Measurements from ENCODE around the gene CMKLR1. TPM values are rescaled to one million over a fixed set of nuclear protein-coding genes. Genes with fewer than 3 reads are reported as not detected.

CMKLR1 gene
- total and polyA plus RNA-seq, 2 experiments from 2014 or later = 0.06 TPM; not detected in 1

- TF ChIP-seq CTCF (IDR thresholded peaks at IDR 0.05; ENCODE audit: low read depth, low read length) = no peak
- Histone ChIP-seq H3K36me3 (no peaks in the 10 kb centered on the region), H3K4me3 (no peak overlapping the region), H3K27me3 (no peaks in the 10 kb centered on the region), H3K4me1 (ENCODE audit: low read depth) (no peaks in the 10 kb centered on the region), H3K27ac (no peak overlapping the region), H3K9me3 (ENCODE audit: low read depth) (no peaks in the 10 kb centered on the region)
- no peak for DNase-seq (ENCODE audit: low read depth in 1 of 2, low spot score in 1 of 2)
Observed at GRCh38 chr12:108321688-108322087, 17.4 kb downstream of the CMKLR1 start.

GRCh38 chr12:108320507-108321293, 18.4 kb downstream of the CMKLR1 start:
- TF ChIP-seq CTCF (IDR thresholded peaks at IDR 0.05; ENCODE audit: low read depth, low read length) = no peak
- H3K9me3 ChIP-seq (ENCODE audit: low read depth) = no peaks in the 10 kb centered on the region
- no peaks in the 10 kb centered on the region for H3K27me3 ChIP-seq
- no peak overlapping the region for H3K27ac ChIP-seq
- H3K36me3 ChIP-seq = no peaks in the 10 kb centered on the region
- no peaks in the 10 kb centered on the region for H3K4me1 ChIP-seq (ENCODE audit: low read depth)
- H3K4me3 ChIP-seq = no peak overlapping the region
- no peak for DNase-seq (ENCODE audit: low read depth in 1 of 2, low spot score in 1 of 2)

GRCh38 chr12:108319277-108320234, 19.6 kb downstream of the CMKLR1 start:
- no peak overlapping the region for H3K4me3 ChIP-seq
- H3K27me3 ChIP-seq = no peaks in the 10 kb centered on the region
- DNase-seq (ENCODE audit: low read depth in 1 of 2, low spot score in 1 of 2) = no peak
- no peaks in the 10 kb centered on the region for H3K36me3 ChIP-seq
- H3K9me3 ChIP-seq (ENCODE audit: low read depth) = no peaks in the 10 kb centered on the region
- TF ChIP-seq CTCF (IDR thresholded peaks at IDR 0.05; ENCODE audit: low read depth, low read length) = no peak
- H3K4me1 ChIP-seq (ENCODE audit: low read depth) = no peaks in the 10 kb centered on the region
- no peak overlapping the region for H3K27ac ChIP-seq

GRCh38 chr12:108318472-108319275, 20.4 kb downstream of the CMKLR1 start:
- no peaks in the 10 kb centered on the region for H3K9me3 ChIP-seq (ENCODE audit: low read depth)
- DNase-seq (ENCODE audit: low read depth in 1 of 2, low spot score in 1 of 2) = no peak
- peaks cover 5% of the 10 kb centered on the region for H3K4me1 ChIP-seq (ENCODE audit: low read depth)
- no peak overlapping the region for H3K4me3 ChIP-seq
- no peak for TF ChIP-seq CTCF (IDR thresholded peaks at IDR 0.05; ENCODE audit: low read depth, low read length)
- H3K36me3 ChIP-seq = no peaks in the 10 kb centered on the region
- H3K27ac ChIP-seq = no peak overlapping the region
- no peaks in the 10 kb centered on the region for H3K27me3 ChIP-seq
